HepG2 (cell line): Measurements from ENCODE around the gene NSUN3. TPM values are rescaled to one million over a fixed set of nuclear protein-coding genes. Genes with fewer than 3 reads are reported as not detected.

Experiments
- ATAC-seq: fragments of 200-7000 bp; cut with Tn5 transposase; 3 replicates; pipeline ENCODE4 v1.9.1; 2020; ENCODE audit warnings: mild to moderate bottlenecking, moderate library complexity
- BruUV-seq: library from RNA; stranded (reverse); fragments of 400-500 nt; replicated peaks from 2 replicates; lab custom pipeline; 2021; lab: Mats Ljungman, UMichigan
- CTCF ChIA-PET: fragments of 300-600 bp; formaldehyde crosslinking; extraction: SDS; loops from one replicate; lab custom pipeline; 2021; ENCODE audit warnings: low total read pairs, inconsistent platforms, low intra/inter-chr PET ratio; lab: Yijun Ruan, JAX
- POLR2A ChIA-PET: fragments of 350-600 bp; sonication (Branson Sonifier 250); formaldehyde crosslinking; loops from one replicate; lab custom pipeline; 2020; ENCODE audit warnings: antibody characterized with exemption, inconsistent platforms; lab: Yijun Ruan, JAX
- DNase-seq: peaks from one replicate; pipeline ENCODE4 v3.0.0-alpha.2; 2015; ENCODE audit warnings: low spot score
- FAIRE-seq: peaks from 3 replicates; lab custom pipeline; 2011; peaks lifted over from hg19 to GRCh38; lab: Jason Lieb, UNC
- H2AFZ ChIP-seq: one replicate; pipeline ENCODE4 v1.6.1; 2011; ENCODE audit warnings: low read length, inconsistent platforms
- H3K27ac ChIP-seq: fragments of 300-600 bp; 3 replicates; pipeline ENCODE4 v1.8.0; 2011; ENCODE audit warnings: mixed run types, mild to moderate bottlenecking, mixed read lengths, low read length, inconsistent platforms; ENCODE audit not compliant: insufficient read depth; ENCODE audit errors: extremely low read length
- H3K27me3 ChIP-seq, 2 experiments: fragments of 200-600 bp in 1 of 2; 2 replicates in 1 of 2; 3 replicates in 1 of 2; pipeline versions ENCODE4 v1.6.0 to v1.8.0; 2011; ENCODE audit warnings: low read length in 2 of 2, mild to moderate bottlenecking in 2 of 2, moderate library complexity in 2 of 2, inconsistent platforms in 1 of 2; ENCODE audit not compliant: insufficient read depth in 2 of 2, control insufficient read depth in 1 of 2
- H3K36me3 ChIP-seq, 2 experiments: fragments of 200-600 bp in 1 of 2; replicated peaks in 1 of 2; 2 replicates in 1 of 2; 3 replicates in 1 of 2; pipeline versions ENCODE4 v1.5.1 to v1.8.0; 2011; ENCODE audit warnings: low read length in 2 of 2, inconsistent platforms in 1 of 2; ENCODE audit not compliant: insufficient read depth in 2 of 2, control insufficient read depth in 1 of 2
- H3K4me1 ChIP-seq: 2 replicates; pipeline ENCODE4 v1.5.1; 2012; ENCODE audit warnings: low read length, inconsistent platforms; ENCODE audit not compliant: insufficient read depth
- H3K4me2 ChIP-seq: 2 replicates; pipeline ENCODE4 v1.6.0; 2011; ENCODE audit warnings: low read depth, low read length, inconsistent platforms
- H3K4me3 ChIP-seq, 3 experiments: fragments of 200-600 bp in 1 of 3; sonication (generic), shearing (Covaris generic) in 1 of 3; replicated peaks in 1 of 3; 2 replicates each; pipeline ENCODE4 v1.5.1; 2011 to 2016; ENCODE audit warnings: low read length in 3 of 3, inconsistent platforms in 2 of 3, low read depth in 2 of 3, mild to moderate bottlenecking in 2 of 3, control low read depth in 1 of 3, mixed read lengths in 1 of 3; ENCODE audit not compliant: insufficient read depth in 1 of 3
- H3K79me2 ChIP-seq: one replicate; pipeline ENCODE4 v1.6.1; 2011; ENCODE audit warnings: low read length, inconsistent platforms; ENCODE audit not compliant: insufficient read depth
- H3K9ac ChIP-seq: 2 replicates; pipeline ENCODE4 v1.6.0; 2011; ENCODE audit warnings: mild to moderate bottlenecking, low read depth, low read length, inconsistent platforms; ENCODE audit not compliant: insufficient read depth
- H3K9me3 ChIP-seq: 2 replicates; pipeline ENCODE4 v1.5.1; 2012; ENCODE audit warnings: mild to moderate bottlenecking, low read length
- H4K20me1 ChIP-seq: 2 replicates; pipeline ENCODE4 v1.6.0; 2011; ENCODE audit warnings: inconsistent platforms, mild to moderate bottlenecking, low read length, moderate library complexity; ENCODE audit not compliant: insufficient read depth
- IRX3 ChIP-seq: sonication (generic); formaldehyde crosslinking; IDR thresholded peaks from 2 replicates; pipeline ENCODE4 v1.8.1; 2023; ENCODE audit warnings: mild to moderate bottlenecking, low read depth, missing genetic modification reagents, borderline replicate concordance
- MED13 ChIP-seq: sonication (generic); formaldehyde crosslinking; IDR thresholded peaks from 2 replicates; pipeline ENCODE4 v1.5.0; 2020; ENCODE audit warnings: missing genetic modification reagents
- PRPF4 ChIP-seq: fragments of 200-400 bp; formaldehyde crosslinking; IDR thresholded peaks from 2 replicates; pipeline ENCODE4 v1.6.1; 2016; ENCODE audit warnings: low read length, low read depth; ENCODE audit not compliant: poor library complexity, severe bottlenecking
- SRSF4 ChIP-seq: fragments of 200-400 bp; formaldehyde crosslinking; IDR thresholded peaks from one replicate; pipeline ENCODE4 v1.6.1; 2018; ENCODE audit warnings: mild to moderate bottlenecking, low read depth, low read length, moderate library complexity; ENCODE audit not compliant: poor library complexity, severe bottlenecking
- ZBTB8A ChIP-seq: sonication (generic); formaldehyde crosslinking; IDR thresholded peaks from 2 replicates; pipeline ENCODE4 v1.4.0; 2020; ENCODE audit warnings: mild to moderate bottlenecking, low read depth, missing genetic modification reagents, borderline replicate concordance
- ZMYM2 ChIP-seq: sonication (generic); formaldehyde crosslinking; IDR thresholded peaks from 2 replicates; pipeline ENCODE4 v1.8.0; 2022; ENCODE audit warnings: mild to moderate bottlenecking, missing genetic modification reagents
- ZNF451 ChIP-seq: sonication (generic); formaldehyde crosslinking; IDR thresholded peaks from 2 replicates; pipeline ENCODE4 v1.5.0; 2020; ENCODE audit warnings: mild to moderate bottlenecking, missing genetic modification reagents
- ZNF720 ChIP-seq: sonication (generic); formaldehyde crosslinking; IDR thresholded peaks from 2 replicates; pipeline ENCODE4 v1.4.0; 2020; ENCODE audit warnings: missing genetic modification reagents
- WGBS: methylation state at CpG from one replicate; pipeline ENCODE4 v1.1.6; 2017; ENCODE audit warnings: low lambda C conversion rate; 5-methylcytosine and 5-hydroxymethylcytosine counted together
- in situ Hi-C: cut with HindIII; loops from 2 replicates; pipeline ENCODE4 v1.10.0; 2017; ENCODE audit warnings: low pct_unique_long_range_greater_than_20kb; ENCODE audit not compliant: extremely low pct_ligation_motif_present
- intact Hi-C: fragments of 100-400 bp; cut with micrococcal nuclease; formaldehyde crosslinking; loops from one replicate; pipeline ENCODE4 v1.10.0; 2022; ENCODE audit not compliant: unreplicated experiment
- polyA plus RNA-seq, 8 experiments: library from polyadenylated mRNA; depleted of rRNA in 3 of 8; stranded (reverse) in 7 of 8; unstranded in 1 of 8; fragments of >200 nt; fragmentation: Illumina TruSeq in 4 of 8; extraction: Trizol in 4 of 8; gene quantifications; 2 replicates each; pipeline versions ENCODE4 v1.2.1 to v1.2.3, GENCODE V29; 2011 to 2016; ENCODE audit warnings: low read depth in 4 of 8, missing spikeins in 1 of 8, mixed read lengths in 1 of 8; ENCODE audit not compliant: insufficient read depth in 1 of 8
- total RNA-seq, 5 experiments: library from RNA; depleted of rRNA; stranded (reverse); fragments of >200 nt; fragmentation: Illumina TruSeq; extraction: Trizol; gene quantifications; 2 replicates each; pipeline ENCODE4 v1.2.3, GENCODE V29; 2016; ENCODE audit warnings: low read depth in 1 of 5
- TF ChIP-seq, protein P1 (sequence below): sonication (generic); formaldehyde crosslinking; IDR thresholded peaks from 2 replicates; pipeline ENCODE4 v1.8.1; 2023; ENCODE audit warnings: mild to moderate bottlenecking, missing genetic modification reagents, borderline replicate concordance
- TF ChIP-seq, protein P2 (sequence below): sonication (generic); formaldehyde crosslinking; IDR thresholded peaks from 2 replicates; pipeline ENCODE4 v1.8.1; 2023; ENCODE audit warnings: mild to moderate bottlenecking, inconsistent platforms, moderate library complexity, missing genetic modification reagents, borderline replicate concordance
- TF ChIP-seq, protein P3 (sequence below): sonication (generic); formaldehyde crosslinking; IDR thresholded peaks from 2 replicates; pipeline ENCODE4 v1.5.0; 2020; ENCODE audit warnings: missing genetic modification reagents
- TF ChIP-seq, protein P4 (sequence below): sonication (generic); formaldehyde crosslinking; IDR thresholded peaks from 2 replicates; pipeline ENCODE4 v1.9.0; 2021; ENCODE audit warnings: missing genetic modification reagents, borderline replicate concordance

Gene NSUN3
- total and polyA plus RNA-seq, 2 of the 13 experiments (the other 11 are each of a cell fraction or from before 2014, with no cell fraction given), result 3.2 to 10.6 TPM

DNA sequence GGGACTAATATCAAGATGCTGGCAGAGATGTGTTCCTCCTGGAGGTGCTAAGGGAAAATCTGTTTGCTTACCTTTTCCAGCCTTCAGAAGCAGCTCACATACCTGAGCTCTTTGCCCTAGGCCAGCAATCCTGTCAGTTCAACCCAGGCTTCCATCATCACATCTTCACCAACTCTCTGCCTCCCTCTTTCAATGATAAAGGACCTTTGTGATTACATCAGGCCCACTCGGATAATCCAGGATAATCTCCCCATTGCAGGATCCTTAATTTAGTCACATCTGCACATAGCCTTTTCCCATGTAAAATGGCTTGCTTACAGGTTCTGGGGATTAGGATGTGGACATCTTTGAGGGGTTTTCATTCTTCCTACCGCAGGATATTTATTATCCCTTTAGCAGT, 58.3 kb downstream of the NSUN3 start:
- TF ChIP-seq, protein P1, sequence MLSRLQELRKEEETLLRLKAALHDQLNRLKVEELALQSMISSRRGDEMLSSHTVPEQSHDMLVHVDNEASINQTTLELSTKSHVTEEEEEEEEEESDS (CRISPR knock-in tag), result no peak
- TF ChIP-seq, protein P2, sequence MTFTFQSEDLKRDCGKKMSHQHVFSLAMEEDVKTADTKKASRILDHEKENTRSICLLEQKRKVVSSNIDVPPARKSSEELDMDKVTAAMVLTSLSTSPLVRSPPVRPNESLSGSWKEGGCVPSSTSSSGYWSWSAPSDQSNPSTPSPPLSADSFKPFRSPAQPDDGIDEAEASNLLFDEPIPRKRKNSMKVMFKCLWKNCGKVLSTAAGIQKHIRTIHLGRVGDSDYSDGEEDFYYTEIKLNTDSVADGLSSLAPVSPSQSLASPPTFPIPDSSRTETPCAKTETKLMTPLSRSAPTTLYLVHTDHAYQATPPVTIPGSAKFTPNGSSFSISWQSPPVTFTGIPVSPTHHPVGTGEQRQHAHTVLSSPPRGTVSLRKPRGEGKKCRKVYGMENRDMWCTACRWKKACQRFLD (CRISPR knock-in tag), result no peak
- TF ChIP-seq, protein P3, sequence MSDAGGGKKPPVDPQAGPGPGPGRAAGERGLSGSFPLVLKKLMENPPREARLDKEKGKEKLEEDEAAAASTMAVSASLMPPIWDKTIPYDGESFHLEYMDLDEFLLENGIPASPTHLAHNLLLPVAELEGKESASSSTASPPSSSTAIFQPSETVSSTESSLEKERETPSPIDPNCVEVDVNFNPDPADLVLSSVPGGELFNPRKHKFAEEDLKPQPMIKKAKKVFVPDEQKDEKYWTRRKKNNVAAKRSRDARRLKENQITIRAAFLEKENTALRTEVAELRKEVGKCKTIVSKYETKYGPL (CRISPR knock-in tag), result no peak
- TF ChIP-seq MED13 (CRISPR knock-in tag) (no peak), ZBTB8A (CRISPR knock-in tag) (no peak)
- TF ChIP-seq, all 625 proteins: peak for 0
- FAIRE-seq (no peak), DNase-seq (no peak), ATAC-seq (no peak)
- POLR2A ChIA-PET, result no interaction called here
- no peaks in the 10 kb centered on the region for H4K20me1 ChIP-seq
- H3K36me3 ChIP-seq, result no peaks in the 10 kb centered on the region; a peak in 1 of 5 replicates
- BruUV-seq, result no TSS peak
- intact Hi-C loops, result no loop called here
- no peaks in the 10 kb centered on the region for H3K9me3 ChIP-seq
- H3K4me2 ChIP-seq, result no peak overlapping the region
- WGBS, result 98% methylated on average over 2 of the region's 2 CpGs
- CTCF ChIA-PET, result no interaction called here
- in situ Hi-C loops, result no loop called here
- no peaks in the 10 kb centered on the region for H3K4me1 ChIP-seq
- no peak overlapping the region for H3K9ac ChIP-seq
- H2AFZ ChIP-seq, result no peak overlapping the region
- H3K4me3 ChIP-seq, result no peak overlapping the region
- no peaks in the 10 kb centered on the region for H3K79me2 ChIP-seq
- no peak overlapping the region for H3K27ac ChIP-seq
- no peaks in the 10 kb centered on the region for H3K27me3 ChIP-seq

DNA sequence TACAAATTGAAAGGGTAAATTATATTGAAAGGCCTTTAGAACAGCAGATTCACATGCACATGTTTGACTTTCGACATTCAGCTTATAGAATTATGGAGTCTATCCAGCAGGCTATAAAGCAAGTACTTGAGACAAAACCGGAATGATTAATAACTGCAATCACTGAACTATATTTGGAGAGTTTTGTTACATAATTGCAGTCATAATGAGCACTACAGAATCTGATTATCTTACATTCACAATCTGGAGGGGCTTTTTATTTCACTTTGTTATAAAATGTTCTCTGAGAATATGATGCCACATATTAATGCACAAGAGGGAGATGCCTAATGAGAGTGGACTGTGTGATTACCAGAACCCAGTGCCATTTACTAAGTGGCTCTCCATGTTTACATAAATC, 64.3 kb downstream of the NSUN3 start:
- FAIRE-seq, result no peak
- POLR2A ChIA-PET, result no interaction called here
- in situ Hi-C loops, result no loop called here
- TF ChIP-seq ZNF451, result no peak
- TF ChIP-seq, protein P4, sequence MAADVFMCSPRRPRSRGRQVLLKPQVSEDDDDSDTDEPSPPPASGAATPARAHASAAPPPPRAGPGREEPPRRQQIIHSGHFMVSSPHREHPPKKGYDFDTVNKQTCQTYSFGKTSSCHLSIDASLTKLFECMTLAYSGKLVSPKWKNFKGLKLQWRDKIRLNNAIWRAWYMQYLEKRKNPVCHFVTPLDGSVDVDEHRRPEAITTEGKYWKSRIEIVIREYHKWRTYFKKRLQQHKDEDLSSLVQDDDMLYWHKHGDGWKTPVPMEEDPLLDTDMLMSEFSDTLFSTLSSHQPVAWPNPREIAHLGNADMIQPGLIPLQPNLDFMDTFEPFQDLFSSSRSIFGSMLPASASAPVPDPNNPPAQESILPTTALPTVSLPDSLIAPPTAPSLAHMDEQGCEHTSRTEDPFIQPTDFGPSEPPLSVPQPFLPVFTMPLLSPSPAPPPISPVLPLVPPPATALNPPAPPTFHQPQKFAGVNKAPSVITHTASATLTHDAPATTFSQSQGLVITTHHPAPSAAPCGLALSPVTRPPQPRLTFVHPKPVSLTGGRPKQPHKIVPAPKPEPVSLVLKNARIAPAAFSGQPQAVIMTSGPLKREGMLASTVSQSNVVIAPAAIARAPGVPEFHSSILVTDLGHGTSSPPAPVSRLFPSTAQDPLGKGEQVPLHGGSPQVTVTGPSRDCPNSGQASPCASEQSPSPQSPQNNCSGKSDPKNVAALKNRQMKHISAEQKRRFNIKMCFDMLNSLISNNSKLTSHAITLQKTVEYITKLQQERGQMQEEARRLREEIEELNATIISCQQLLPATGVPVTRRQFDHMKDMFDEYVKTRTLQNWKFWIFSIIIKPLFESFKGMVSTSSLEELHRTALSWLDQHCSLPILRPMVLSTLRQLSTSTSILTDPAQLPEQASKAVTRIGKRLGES (CRISPR knock-in tag), result no peak
- TF ChIP-seq IRX3 (CRISPR knock-in tag), result no peak
- TF ChIP-seq ZMYM2, result no peak
- no peak for TF ChIP-seq SRSF4
- TF ChIP-seq ZNF720, result no peak
- TF ChIP-seq PRPF4, result no peak

More for the DNA sequence above, 64.3 kb downstream of the NSUN3 start:
- no peaks in the 10 kb centered on the region for H3K4me1 ChIP-seq
- intact Hi-C loops, result no loop called here
- CTCF ChIA-PET, result no interaction called here
- H3K27me3 ChIP-seq, result no peaks in the 10 kb centered on the region
- H3K27ac ChIP-seq, result no peak overlapping the region
- H3K79me2 ChIP-seq, result no peaks in the 10 kb centered on the region
- no peak overlapping the region for H3K4me2 ChIP-seq
- no peaks in the 10 kb centered on the region; a peak in 1 of 5 replicates for H3K36me3 ChIP-seq
- no peak overlapping the region for H3K4me3 ChIP-seq
- no peaks in the 10 kb centered on the region for H4K20me1 ChIP-seq
- no TSS peak for BruUV-seq
- DNase-seq (no peak), ATAC-seq (no peak)
- 94% methylated on average over 2 of the region's 2 CpGs for WGBS
- H3K9ac ChIP-seq, result no peak overlapping the region
- no peak overlapping the region for H2AFZ ChIP-seq
- no peaks in the 10 kb centered on the region for H3K9me3 ChIP-seq
